ENCODE results near the gene ATE1.

GRCh38 chr10:121818599-121818998 is 109.2 kb downstream of the ATE1 start:
- no peak for TF ChIP-seq CTCF (IDR thresholded peaks at IDR 0.05; ENCODE audit: extremely low read depth in 1 of 2, insufficient read depth in 1 of 2, low read depth in 1 of 2, low read length in 2 of 2)
- no peak for TF ChIP-seq FOS (IDR thresholded peaks at IDR 0.05; ENCODE audit: borderline replicate concordance, insufficient read depth, low read length)
- no peak for TF ChIP-seq EZH2 (IDR thresholded peaks at IDR 0.05; ENCODE audit: borderline replicate concordance, low read depth, low read length, severe bottlenecking)
- TF ChIP-seq POLR2A (IDR thresholded peaks at IDR 0.05; ENCODE audit: low read depth, low read length), result no peak
- no peak for TF ChIP-seq POLR2AphosphoS5 (IDR thresholded peaks at IDR 0.05; ENCODE audit: insufficient read depth, low read depth, low read length)
- no peak for TF ChIP-seq JUN (IDR thresholded peaks at IDR 0.05; ENCODE audit: borderline replicate concordance, insufficient read depth, insufficient read length, low read depth)
- TF ChIP-seq, protein P1, sequence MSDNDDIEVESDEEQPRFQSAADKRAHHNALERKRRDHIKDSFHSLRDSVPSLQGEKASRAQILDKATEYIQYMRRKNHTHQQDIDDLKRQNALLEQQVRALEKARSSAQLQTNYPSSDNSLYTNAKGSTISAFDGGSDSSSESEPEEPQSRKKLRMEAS (IDR thresholded peaks at IDR 0.05; ENCODE audit: insufficient read depth, insufficient read length), result no peak
- no peak for TF ChIP-seq MYC (IDR thresholded peaks at IDR 0.05; ENCODE audit: low read depth, low read length)
